K562 (cell line): ENCODE data around the gene RAI14. TPM values are rescaled to one million over a fixed set of nuclear protein-coding genes. Genes with fewer than 3 reads are reported as not detected.
A peak's percentile ranks its signal among the peaks of the same experiment; 100 is the strongest.

Experiments used
- ATAC-seq: fragments of 200-7000 bp; cut with Tn5 transposase; 3 replicates; pipeline ENCODE4 v1.9.1; 2020; ENCODE audit warnings: moderate library complexity
- BruUV-seq: library from RNA; stranded (reverse); fragments of 400-500 nt; replicated peaks from 2 replicates; lab custom pipeline; 2021; lab: Mats Ljungman, UMichigan
- CTCF ChIA-PET: fragments of 300-600 bp; formaldehyde crosslinking; extraction: SDS; loops from one replicate; lab custom pipeline; 2021; ENCODE audit warnings: low intra/inter-chr PET ratio; lab: Yijun Ruan, JAX
- POLR2A ChIA-PET: fragments of 300-600, 350-650 bp; sonication (Branson Sonifier 250); formaldehyde crosslinking; extraction: SDS; loops from one replicate; lab custom pipeline; 2021; ENCODE audit warnings: antibody characterized with exemption, inconsistent platforms; lab: Yijun Ruan, JAX
- DNase-seq, 4 experiments: peaks; one replicate each; pipeline versions ENCODE4 v3.0.0 to v3.0.0-alpha.2; 2011 to 2018; ENCODE audit warnings: low spot score in 3 of 4, mixed read lengths in 3 of 4; ENCODE audit errors: extremely low read depth in 1 of 4
- FAIRE-seq: peaks from 2 replicates; lab custom pipeline; 2011; peaks lifted over from hg19 to GRCh38; lab: Jason Lieb, UNC
- H2AFZ ChIP-seq: 2 replicates; pipeline ENCODE4 v1.6.0; 2011; ENCODE audit warnings: low read depth, low read length, control low read depth, inconsistent platforms
- H3K27ac ChIP-seq: fragments of 200-600 bp; 3 replicates; pipeline ENCODE4 v1.8.0; 2011; ENCODE audit warnings: low read depth, mild to moderate bottlenecking, control low read depth, inconsistent platforms, low read length, moderate library complexity, mixed read lengths; ENCODE audit errors: extremely low read depth
- H3K27me3 ChIP-seq, 2 experiments: fragments of 300-600 bp in 1 of 2; 2 replicates in 1 of 2; 3 replicates in 1 of 2; pipeline versions ENCODE4 v1.6.0 to v1.8.0; 2011; ENCODE audit warnings: inconsistent platforms in 2 of 2, low read length in 2 of 2, mild to moderate bottlenecking in 1 of 2, mixed read lengths in 1 of 2, moderate library complexity in 1 of 2; ENCODE audit not compliant: control insufficient read depth in 2 of 2, insufficient read depth in 2 of 2
- H3K36me3 ChIP-seq: fragments of 300-600 bp; 3 replicates; pipeline ENCODE4 v1.8.0; 2011; ENCODE audit warnings: mild to moderate bottlenecking, low read length, inconsistent platforms; ENCODE audit not compliant: control insufficient read depth, insufficient read depth
- H3K4me1 ChIP-seq, 2 experiments: fragments of 200-600 bp in 1 of 2; replicated peaks in 1 of 2; 2 replicates in 1 of 2; 3 replicates in 1 of 2; pipeline versions ENCODE4 v1.5.1 to v1.8.0; 2011; ENCODE audit warnings: inconsistent platforms in 2 of 2, low read length in 2 of 2, mild to moderate bottlenecking in 1 of 2, mixed read lengths in 1 of 2, moderate library complexity in 1 of 2; ENCODE audit not compliant: control insufficient read depth in 2 of 2, insufficient read depth in 2 of 2
- H3K4me2 ChIP-seq: 2 replicates; pipeline ENCODE4 v1.6.1; 2011; ENCODE audit warnings: low read length, control low read depth, inconsistent platforms, mixed read lengths; ENCODE audit not compliant: insufficient read depth
- H3K4me3 ChIP-seq: fragments of 200-600 bp; sonication (generic), shearing (Covaris generic); 2 replicates; pipeline ENCODE4 v1.5.1; 2016; ENCODE audit warnings: control low read depth, inconsistent platforms
- H3K79me2 ChIP-seq: fragments of 200-600 bp; 3 replicates; pipeline ENCODE4 v1.8.0; 2011; ENCODE audit warnings: low read length, inconsistent platforms; ENCODE audit not compliant: control insufficient read depth, insufficient read depth
- H3K9ac ChIP-seq, 2 experiments: 2 replicates each; pipeline versions ENCODE4 v1.6.0 to v1.6.1; 2011; ENCODE audit warnings: low read depth in 2 of 2, low read length in 2 of 2, control low read depth in 1 of 2, inconsistent platforms in 1 of 2, mild to moderate bottlenecking in 1 of 2, mixed read lengths in 1 of 2; ENCODE audit not compliant: insufficient read depth in 1 of 2
- H3K9me1 ChIP-seq: one replicate; pipeline ENCODE4 v1.6.0; 2011; ENCODE audit warnings: inconsistent platforms, mild to moderate bottlenecking, low read length, moderate library complexity; ENCODE audit not compliant: control insufficient read depth, insufficient read depth
- H3K9me3 ChIP-seq: replicated peaks from 2 replicates; pipeline ENCODE4 v1.5.1; 2011; ENCODE audit warnings: low read depth, low read length, inconsistent platforms; ENCODE audit not compliant: control insufficient read depth, insufficient read depth
- H4K20me1 ChIP-seq: replicated peaks from 2 replicates; pipeline ENCODE4 v1.6.1; 2011; ENCODE audit warnings: low read length, inconsistent platforms, mixed read lengths; ENCODE audit not compliant: control insufficient read depth, insufficient read depth
- AFF1 ChIP-seq, 2 experiments: fragments of 450-650 bp; IDR thresholded peaks; 2 replicates each; pipeline ENCODE4 v1.6.1; 2018; ENCODE audit warnings: mild to moderate bottlenecking in 2 of 2, low read depth in 1 of 2; ENCODE audit not compliant: partially characterized antibody in 2 of 2
- C11orf30 ChIP-seq: fragments of 450-650 bp; IDR thresholded peaks from 2 replicates; pipeline ENCODE4 v1.6.1; 2016; ENCODE audit warnings: low read depth, mild to moderate bottlenecking
- MAFF ChIP-seq: IDR thresholded peaks from 2 replicates; pipeline ENCODE4 v1.6.1; 2012; ENCODE audit warnings: low read length, improper control_type of control experiment
- MAFG ChIP-seq: fragments of 450-650 bp; conservative IDR thresholded peaks from 2 replicates; pipeline ENCODE4 v1.6.1; 2016; ENCODE audit warnings: missing genetic modification characterization, missing compliant biosample characterization
- MCM2 ChIP-seq: fragments of 450-650 bp; IDR thresholded peaks from 2 replicates; pipeline ENCODE4 v1.6.1; 2017; ENCODE audit warnings: low read depth, mild to moderate bottlenecking
- NR4A1 ChIP-seq, 2 experiments: fragments of 250-450 bp in 1 of 2; fragments of 450-650 bp in 1 of 2; sonication (Bioruptor Pico) in 1 of 2; IDR thresholded peaks; 2 replicates each; pipeline versions ENCODE4 v1.4.0 to v1.6.1; 2016 to 2020; ENCODE audit warnings: mild to moderate bottlenecking in 2 of 2, missing compliant biosample characterization in 1 of 2, missing genetic modification characterization in 1 of 2, moderate library complexity in 1 of 2
- ZFP36 ChIP-seq: fragments of 150-350 bp; IDR thresholded peaks from 2 replicates; pipeline ENCODE4 v1.6.1; 2018; ENCODE audit warnings: low read length, low read depth; ENCODE audit not compliant: partially characterized antibody
- ZNF134 ChIP-seq: fragments of 250-450 bp; sonication (Bioruptor Pico); conservative IDR thresholded peaks from 2 replicates; pipeline ENCODE4 v1.4.0; 2020
- ZNF316 ChIP-seq: fragments of 450-650 bp; IDR thresholded peaks from 2 replicates; pipeline ENCODE4 v1.6.1; 2016
- WGBS: fragments of 100-300 bp; shearing (Covaris generic); methylation state at CpG from one replicate; pipeline ENCODE4 v1.1.6; 2016; ENCODE audit warnings: low coverage, mixed read lengths; ENCODE audit not compliant: insufficient coverage; ENCODE audit errors: missing lambda C conversion rate; 5-methylcytosine and 5-hydroxymethylcytosine counted together
- in situ Hi-C: fragments of 300-500 bp; cut with MboI; formaldehyde crosslinking; loops from 4 replicates; pipeline ENCODE4 v1.15.0; 2018; ENCODE audit warnings: inconsistent platforms, mixed read lengths
- intact Hi-C: fragments of 100-400 bp; cut with micrococcal nuclease; formaldehyde crosslinking; loops from 2 replicates; pipeline ENCODE4 v1.14.2; 2022
- polyA plus RNA-seq, 8 experiments: library from polyadenylated mRNA; depleted of rRNA in 4 of 8; stranded (reverse) in 5 of 8; unstranded in 3 of 8; fragments of >200 nt; fragmentation: Nextera tagmentation in 2 of 8; fragmentation: Illumina TruSeq in 1 of 8; extraction: Ambion mirVana in 2 of 8; extraction: Trizol in 1 of 8; gene quantifications; 2 replicates each; pipeline versions ENCODE4 v1.2.1 to v1.2.3, GENCODE V29; 2011 to 2014; ENCODE audit warnings: inconsistent platforms in 1 of 8, missing spikeins in 1 of 8
- total RNA-seq, 7 experiments: library from RNA; depleted of rRNA in 6 of 7; stranded (reverse); fragments of >200 nt in 6 of 7; fragmentation: Illumina TruSeq in 2 of 7; extraction: Trizol in 2 of 7; gene quantifications; 2 replicates each; pipeline versions ENCODE4 v1.2.1 to v1.2.3, GENCODE V29; 2011 to 2021; ENCODE audit warnings: low replicate concordance in 1 of 7

RAI14 gene
- total and polyA plus RNA-seq, 9 of the 15 experiments (the other 6 are each of a cell fraction or from before 2014, with no cell fraction given) = 11.3 to 82.5 (median 34.8) TPM

GRCh38 chr5:34842554-34842953 is 186.4 kb downstream of the RAI14 start (continued):
- TF ChIP-seq ZNF134 = no peak
- TF ChIP-seq NR4A1 (CRISPR knock-in tag; IDR thresholded peaks at IDR 0.05) = no peak
- no peak for TF ChIP-seq NR4A1 (tag; IDR thresholded peaks at IDR 0.05)
- TF ChIP-seq ZFP36 = peak; percentile 61

- Histone ChIP-seq H3K4me1 (peaks cover 0 to 14% of the 10 kb centered on the region in 2 experiments; a peak in 3 of 5 replicates), H3K4me3 (no peak overlapping the region), H3K27ac (no peak overlapping the region), H4K20me1 (no peaks in the 10 kb centered on the region), H3K36me3 (no peaks in the 10 kb centered on the region), H3K27me3 (no peaks in the 10 kb centered on the region), H3K9me3 (no peaks in the 10 kb centered on the region), H3K9ac (no peak overlapping the region), H3K9me1 (no peaks in the 10 kb centered on the region), H3K4me2 (no peak overlapping the region), H3K79me2 (no peaks in the 10 kb centered on the region), H2AFZ (no peak overlapping the region)
- in situ Hi-C loops = no loop called here
- no peak for DNase-seq
- ChIA-PET CTCF (no interaction called here), POLR2A (interaction anchor here (0.7 kb wide), 1 partner anchor 151 kb away, joined by 3 read pairs; no protein-coding TSS in a partner anchor)
- no peak for ATAC-seq
- no TSS peak for BruUV-seq
- FAIRE-seq = no peak
- WGBS = 25% methylated on average over 2 of the region's 2 CpGs
- intact Hi-C loops = no loop called here
- no peak for TF ChIP-seq MCM2
- TF ChIP-seq ZNF316 = peak; percentile 79
- peak; percentile 24; the same call in 1 of the 2 replicates for TF ChIP-seq MAFG (tag)
- peak; percentile 47; the same call in 1 of the 2 replicates for TF ChIP-seq C11orf30
- 0 out of 2 replicates have a peak, but pooled peaks have one; percentile 36 for TF ChIP-seq MAFF
- TF ChIP-seq AFF1 (IDR thresholded peaks at IDR 0.05; ENCODE audit: low read depth in 1 of 2, partially characterized antibody in 2 of 2) = no peak
Measured at GRCh38 chr5:34843497-34843896, 187.4 kb downstream of the RAI14 start.
